Suppressor macrophage treated with lipopolysaccharide for 4 hours (primary cell): Measurements from ENCODE around the gene PTCHD4.

Experiments used
- DNase-seq: peaks from one replicate; pipeline ENCODE4 v3.0.0-alpha.2; 2020

Gene PTCHD4

DNA sequence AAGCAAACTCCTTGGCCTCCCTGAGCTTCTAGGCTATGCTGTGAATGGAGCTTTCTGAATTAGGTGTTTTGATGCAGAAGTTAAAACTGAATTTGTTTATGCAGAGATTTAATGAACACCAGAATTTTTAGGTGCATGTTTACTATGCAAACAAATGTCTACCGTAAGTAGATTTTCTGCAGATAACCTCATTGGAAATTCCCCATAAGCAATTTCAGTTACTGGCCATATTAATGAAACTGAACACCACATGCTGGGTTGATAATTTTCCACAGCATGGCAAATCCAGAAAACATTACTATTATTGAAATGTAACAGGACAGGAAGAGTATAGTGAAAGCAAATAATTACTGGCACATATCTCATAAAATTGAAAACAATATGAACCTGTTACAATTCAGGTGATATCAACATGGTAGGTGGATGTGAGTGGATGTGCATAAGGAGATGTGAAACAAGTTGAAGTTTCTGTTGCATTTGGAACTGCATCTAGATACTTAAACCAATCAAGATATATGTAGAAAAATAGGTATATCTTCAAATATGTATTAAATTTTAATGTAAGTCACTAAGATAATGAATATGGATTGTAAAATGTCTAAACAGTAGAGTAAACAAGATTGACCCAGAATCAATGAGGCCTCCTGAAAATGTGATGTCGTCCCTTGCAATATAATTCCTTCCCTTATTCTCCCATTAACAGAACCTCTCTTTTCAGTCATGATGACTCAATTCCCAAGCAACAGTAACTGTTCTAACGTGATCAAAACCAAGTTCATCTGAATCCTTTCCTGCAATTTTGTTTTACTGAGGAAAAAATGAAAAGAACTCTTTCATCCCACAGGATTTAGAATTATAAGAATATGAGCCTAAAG lies 11.0 kb downstream of the PTCHD4 start:
- no peak for DNase-seq

DNA sequence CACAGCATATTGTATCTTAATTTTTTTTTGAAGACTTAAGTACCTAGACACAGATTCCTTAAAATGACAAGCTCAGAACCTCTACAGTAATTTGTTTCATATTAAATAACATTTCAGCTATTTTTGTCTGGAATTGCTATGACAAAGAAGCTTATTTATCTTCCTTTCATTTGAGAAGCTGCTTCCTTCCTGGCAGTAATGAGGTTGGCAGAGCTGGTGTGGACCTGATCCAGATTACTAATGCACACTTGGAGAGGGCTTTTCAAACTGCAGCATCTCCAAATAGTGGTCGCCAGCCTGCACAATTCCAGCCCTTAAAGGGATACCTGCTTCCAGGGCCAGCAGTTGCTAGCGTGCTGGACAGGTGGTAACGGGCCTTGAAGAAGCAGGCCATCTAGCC lies 12.1 kb downstream of the PTCHD4 start:
- DNase-seq: no peak

DNA sequence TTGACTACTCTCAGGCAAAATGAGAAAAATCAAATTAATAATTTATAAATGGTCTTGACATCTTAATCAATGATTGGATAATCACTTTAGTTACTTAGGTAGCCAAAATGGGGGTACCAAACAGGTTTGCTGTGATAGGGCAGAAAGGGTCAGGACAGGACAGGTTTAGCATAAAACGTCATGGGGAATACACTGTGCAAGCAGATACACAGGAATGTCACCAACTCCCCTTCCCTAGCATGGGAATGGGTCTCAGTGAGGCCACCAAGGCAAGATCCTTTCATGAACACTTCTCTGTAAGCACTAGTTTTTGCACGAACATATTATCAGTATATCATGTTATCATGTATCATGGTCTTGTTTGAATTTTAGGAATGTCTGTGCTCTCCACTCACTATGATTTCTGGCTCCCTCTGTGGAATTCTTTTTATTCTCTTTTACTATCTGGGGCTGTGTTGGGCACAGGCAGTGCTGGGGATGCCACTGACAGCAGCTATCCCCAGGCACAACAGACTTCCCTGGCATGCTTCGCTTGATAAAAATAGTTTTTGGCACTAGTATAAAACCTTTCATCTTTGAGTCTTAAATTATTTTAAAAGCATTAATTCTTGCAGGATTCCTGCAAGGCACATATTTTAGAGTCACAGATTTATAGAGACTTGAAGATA lies 18.3 kb downstream of the PTCHD4 start:
- DNase-seq: no peak

DNA sequence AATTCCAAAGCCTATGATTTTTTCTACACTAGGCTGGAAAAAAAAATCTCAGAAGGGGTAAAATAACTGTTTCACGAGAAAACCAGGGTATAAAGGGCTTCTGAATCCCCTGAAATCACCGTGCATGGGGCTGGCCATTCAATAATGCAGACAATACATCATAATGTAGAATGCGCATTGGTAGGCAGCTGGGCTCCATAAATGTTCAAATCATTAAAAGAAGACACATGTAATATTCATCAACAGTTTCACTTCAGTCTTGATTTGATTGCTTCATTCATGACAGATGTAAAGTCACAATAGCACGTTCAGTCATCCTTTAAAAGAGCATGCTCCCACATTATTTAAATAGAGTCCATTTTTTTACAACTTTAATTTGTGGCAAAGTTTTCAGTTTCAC lies 20.5 kb downstream of the PTCHD4 start:
- no peak for DNase-seq

DNA sequence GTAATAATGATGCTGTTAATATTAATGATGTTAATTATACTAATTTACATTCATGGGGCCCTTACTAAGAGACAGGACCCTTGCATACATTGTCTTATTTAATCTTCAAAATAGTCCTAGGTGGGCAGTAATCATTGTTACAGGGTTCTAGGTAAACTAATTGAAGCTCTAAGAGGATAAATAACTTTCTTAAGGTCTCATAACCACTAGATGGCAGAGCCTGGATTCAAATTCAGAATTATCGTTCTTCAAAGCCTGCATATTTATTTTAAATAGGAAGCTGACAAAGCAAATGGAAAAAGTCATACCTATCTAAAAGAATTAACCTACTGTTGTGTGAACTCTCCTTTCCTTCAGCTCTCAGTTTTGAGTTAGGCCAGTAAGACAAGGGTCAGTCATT lies 23.5 kb downstream of the PTCHD4 start:
- DNase-seq: peak; percentile 11

DNA sequence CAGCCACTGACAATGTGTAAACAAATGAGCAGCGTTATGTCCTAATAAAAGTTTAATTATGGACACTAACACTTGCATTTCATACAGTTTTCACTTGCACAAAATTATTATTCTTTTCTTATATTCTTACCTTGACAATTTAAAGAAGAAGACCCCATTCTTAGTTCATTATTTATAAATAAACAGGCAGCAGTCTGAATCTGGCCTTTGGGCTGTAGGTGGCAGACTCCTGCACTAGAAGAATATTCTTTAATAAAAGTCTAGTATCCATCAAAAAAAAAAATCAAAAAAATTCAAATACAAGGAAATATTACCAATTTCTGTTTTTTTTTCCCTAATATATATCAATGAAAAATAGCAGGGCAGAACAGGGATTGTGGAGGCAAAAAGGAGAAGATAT lies 24.8 kb downstream of the PTCHD4 start:
- DNase-seq: no peak

DNA sequence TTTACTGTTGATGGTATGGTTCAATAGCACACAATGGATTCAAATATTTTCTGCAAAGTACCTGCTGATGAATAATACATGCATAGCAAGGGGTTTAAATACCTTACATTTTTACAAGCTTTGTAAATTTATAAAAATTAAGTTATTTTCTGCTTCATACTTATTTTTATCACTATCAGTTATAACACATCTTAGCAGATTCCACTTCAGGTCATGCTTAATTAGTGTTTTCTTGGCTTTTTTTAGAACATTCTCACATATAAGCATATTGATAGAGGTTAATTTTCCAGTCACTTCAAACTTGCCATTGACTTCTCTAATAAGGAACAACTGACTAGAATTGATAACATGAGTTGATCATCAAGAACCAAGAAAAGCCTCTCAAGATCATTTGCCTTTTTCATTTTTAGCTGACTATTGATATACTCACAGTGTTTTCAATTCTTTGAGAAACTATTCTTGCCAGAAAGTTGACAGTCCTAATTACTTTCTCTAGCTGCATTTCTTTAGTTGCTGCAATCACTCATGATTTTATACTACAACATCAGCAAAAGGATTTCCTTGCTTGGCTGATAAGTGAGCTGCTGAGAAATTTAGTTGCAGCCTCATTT lies 25.8 kb downstream of the PTCHD4 start:
- DNase-seq: no peak

DNA sequence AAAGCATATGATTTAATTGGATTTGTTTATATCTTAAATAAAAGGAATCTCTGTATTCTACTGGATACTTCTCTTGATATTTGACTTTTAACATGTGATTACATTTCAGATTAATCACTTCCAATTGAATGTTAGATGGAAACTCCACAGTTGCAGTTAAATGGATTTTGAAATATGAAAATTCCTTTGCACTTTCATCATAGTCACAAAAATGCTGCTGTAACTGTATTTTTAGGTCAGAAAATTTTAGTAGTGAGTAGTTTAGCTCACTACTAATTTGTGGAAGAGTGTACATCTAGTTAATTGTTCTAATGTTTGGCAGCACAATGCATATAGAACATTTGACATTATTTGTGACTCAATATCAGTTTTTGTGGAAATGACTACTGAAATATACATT lies 26.8 kb downstream of the PTCHD4 start:
- no peak for DNase-seq

DNA sequence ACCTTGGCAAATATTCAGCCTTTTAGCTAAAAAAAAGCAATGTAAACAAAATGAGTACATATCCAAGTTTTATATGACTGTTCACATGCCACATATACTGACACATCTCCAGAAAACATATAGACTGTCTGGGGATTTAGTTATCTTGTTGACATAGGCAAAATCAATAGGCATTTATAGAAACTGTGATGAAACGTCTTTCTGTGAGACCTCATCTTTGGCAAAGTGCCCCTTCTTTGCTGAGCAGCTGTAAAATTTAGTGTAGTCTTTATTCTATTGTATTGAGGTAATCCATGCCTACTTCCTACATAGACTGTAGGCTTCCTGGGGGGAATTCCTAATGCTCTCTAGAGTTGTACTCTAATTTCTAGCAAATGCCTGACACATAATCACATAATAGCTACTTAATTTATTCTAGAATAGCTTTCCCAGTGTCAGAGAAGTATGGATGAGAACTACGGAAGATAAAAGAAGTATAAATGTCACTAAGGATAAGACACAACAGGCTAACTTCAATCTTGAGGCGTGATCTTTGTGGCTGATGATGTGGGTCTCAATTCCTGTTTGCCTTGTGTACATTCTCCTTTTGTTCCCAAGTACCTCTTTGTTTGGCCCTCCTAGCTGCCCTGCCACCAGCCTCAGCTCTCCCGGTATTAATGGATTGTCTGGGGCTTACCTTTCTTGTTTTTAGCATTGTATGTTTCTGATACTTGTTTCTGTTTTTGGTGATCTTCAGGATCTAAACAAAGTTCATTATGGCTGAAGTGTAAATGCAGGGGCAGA lies 30.6 kb downstream of the PTCHD4 start:
- no peak for DNase-seq

DNA sequence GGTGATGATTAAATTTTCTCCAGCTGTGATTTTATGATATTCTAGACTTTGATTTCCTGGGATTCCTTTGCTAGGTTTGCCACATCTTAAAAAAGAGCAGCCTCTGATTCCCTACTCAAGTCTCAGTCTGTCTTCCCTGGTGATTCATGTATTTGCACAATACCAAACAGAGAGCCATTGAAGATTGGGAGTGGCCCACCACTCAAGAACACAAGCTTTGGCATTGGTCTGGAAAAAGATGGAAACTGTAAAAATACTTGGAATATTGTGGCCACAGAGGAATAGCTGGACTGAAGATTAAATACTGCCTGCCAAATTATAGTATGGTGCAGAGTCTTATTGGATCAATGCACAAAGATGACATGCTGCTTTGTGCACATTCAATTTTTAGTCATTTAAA lies 32.9 kb downstream of the PTCHD4 start:
- no peak for DNase-seq

DNA sequence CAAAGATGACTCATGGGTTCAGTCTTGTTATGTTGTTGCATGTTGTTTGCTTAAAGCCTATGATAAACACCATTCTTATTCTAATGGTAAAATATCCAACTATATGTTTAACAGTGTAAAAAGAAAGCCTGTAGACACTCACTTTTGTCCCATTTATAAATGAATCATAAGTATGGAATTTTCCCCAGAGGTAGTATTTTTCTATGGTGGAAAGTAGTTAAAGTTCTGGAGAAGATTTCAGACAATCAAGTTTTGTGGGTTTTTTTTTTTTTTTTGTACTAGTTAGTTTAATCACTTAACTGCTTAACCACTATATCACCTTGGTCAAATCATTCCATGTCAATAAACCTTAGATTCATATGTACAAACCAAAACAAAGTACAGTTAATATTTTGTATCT lies 35.8 kb downstream of the PTCHD4 start:
- no peak for DNase-seq

DNA sequence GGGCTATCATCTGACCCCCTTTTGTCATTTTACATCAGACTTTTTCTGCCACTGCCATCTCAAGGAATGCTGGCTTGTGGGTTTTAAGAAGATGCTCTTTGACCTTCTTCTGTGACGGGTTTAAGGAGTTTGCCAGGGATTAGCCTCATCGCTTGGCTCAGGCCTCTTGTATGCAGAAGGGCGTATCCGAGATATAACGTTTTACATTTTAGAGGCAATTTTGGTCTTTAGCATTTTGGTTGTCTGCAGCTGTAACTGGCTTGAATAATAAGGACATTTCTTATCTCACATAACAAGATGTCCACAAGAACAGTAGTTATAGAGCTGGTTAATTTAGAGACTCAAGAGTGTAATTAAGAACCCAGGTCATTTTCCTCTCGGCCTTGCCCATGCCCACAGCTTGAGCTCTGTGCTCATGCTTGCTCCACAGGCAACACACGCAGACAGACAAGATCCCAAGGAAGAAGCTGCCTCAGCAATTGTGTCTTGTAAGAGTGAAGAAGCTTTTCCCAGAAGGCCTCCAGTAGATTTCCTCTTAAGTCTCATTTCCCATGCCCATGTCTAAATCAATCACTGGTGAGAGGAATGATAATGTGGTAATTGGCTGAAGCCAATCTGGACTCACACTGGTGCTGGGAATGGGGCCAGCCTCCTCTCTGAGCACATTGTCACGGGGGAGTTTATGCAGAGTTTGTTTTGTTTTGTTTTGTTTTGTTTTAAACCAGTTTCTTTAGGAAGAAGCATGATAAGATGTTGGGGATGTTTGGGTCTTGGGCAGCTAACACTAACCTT lies 36.8 kb downstream of the PTCHD4 start:
- no peak for DNase-seq

DNA sequence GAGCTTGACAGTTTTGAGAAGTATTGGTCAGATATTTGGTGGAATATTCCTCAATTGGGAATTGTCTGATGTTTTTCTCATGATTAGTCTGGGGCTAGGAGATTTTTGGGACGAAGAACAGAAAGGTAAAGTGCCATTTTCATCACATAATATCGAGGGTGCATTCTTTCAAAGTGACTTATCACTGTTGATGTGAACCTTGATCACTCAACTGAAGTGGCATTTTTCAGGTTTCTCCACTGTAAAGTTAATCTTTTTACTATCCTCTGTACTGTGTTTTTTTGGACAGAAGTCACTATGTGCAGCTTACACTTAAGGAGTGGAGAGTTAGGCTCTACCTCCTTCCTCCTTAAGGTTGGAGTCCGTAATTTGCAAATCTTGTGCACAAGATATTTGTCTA lies 39.2 kb downstream of the PTCHD4 start:
- DNase-seq: no peak

DNA sequence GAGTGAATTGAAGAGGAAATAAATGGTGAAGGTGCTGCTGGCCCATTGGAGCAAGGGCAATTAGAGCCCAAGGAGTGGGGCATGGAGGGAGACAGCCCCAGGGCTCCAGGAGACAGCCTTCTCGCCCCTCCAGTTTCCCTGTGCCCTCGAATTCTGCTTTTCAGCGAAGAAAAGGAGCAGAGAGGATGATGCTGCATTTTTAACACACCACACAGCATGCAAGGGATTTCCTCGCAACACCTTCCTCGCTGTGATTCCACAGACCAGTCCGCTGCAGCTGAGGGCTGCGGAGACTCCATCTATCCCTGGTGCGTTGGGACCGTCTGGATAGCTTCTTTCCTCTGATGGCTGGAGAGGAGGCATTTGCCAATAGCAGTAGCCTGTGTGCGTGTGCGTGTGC lies 41.7 kb downstream of the PTCHD4 start:
- no peak for DNase-seq

DNA sequence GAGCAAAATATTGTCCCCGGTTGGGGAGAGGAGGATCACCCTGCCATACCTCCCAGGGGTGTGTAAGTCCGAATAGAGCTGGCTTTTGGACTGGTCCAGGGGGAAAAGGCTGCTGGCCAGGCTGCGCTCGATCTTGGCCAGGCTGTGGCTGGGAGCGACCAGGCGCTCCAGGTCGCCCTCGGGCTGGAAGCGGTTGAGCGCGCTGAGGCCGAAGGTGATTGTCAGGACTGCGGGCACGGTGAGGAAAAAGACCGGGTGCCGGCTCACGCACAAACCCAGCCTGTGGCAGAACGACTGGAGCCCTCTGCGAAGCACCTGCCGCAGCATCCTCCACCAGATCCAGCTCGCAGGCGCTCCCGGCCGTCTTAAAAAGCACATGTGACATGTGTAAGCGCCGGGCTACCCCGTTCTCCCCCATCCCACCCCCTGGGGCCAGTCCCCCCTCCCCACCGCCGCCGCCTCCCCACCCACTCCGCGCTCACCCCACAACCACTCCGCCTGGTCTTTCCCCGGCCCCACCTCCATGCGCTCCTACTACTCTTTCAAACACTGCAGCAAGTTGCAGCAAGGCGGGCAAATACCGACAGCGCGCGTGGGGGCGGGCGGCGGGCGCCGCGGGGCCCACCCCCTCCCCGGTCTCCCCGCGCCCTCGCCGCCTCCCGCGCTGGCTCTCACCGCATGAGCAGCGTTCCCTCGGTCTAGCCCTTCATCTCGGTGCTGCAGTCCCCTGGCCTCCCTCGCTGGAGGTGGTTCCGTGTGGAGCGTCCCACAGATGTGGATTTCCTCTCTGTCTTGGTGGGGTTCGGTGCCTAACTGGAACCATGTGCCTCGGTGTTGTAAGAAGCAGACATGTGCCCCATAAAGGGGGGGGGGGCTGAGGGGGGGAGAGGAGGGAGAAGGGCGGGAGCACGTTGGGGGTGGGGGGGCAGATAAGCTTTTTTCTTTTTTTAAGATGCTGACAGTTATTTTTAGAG lies 42.4 kb downstream of the PTCHD4 start:
- no peak for DNase-seq

DNA sequence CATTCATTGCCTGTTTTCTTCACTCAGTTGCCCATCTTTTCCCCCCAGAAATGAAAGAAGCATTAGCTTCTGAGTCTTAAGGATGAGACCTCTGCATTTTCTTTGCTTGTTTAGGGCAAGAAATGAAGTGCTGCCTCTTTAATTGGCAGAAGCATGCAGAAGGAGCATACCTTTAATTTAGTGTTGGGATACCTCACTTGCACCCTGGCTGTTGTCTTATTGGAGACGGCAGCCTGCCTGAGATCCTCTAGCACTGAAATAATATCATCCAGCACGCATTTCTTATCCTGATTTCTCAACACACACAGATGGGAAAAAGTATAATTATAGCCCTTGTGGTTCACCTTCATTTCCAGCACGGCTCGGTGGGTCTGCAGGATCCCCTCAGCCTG lies 43.1 kb downstream of the PTCHD4 start:
- DNase-seq: no peak

DNA sequence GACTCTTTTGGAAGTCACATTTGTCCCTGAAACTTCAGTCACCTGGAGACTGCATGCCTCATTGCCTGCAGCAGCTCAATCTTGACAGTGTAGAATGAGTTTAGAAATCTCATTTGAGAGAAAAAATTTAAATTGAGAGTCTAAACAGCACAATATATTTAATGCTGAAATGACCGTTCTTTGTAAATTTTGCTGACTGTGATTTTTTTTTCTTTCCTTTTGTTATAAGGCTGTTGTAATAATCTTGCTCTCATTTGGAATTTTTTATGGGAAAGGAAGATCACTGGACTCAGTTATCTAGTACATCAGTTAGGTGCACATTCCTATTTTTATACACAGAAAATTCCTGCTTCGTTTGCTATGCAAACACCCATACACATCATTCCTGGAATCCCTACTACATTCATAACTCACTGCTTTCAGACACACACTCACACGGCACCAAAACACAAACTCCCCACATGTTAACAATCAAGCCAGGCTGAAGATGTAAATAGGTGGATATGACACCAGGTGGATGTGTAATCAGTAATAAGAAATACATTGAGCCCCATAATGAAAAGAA lies 43.8 kb downstream of the PTCHD4 start:
- no peak for DNase-seq

DNA sequence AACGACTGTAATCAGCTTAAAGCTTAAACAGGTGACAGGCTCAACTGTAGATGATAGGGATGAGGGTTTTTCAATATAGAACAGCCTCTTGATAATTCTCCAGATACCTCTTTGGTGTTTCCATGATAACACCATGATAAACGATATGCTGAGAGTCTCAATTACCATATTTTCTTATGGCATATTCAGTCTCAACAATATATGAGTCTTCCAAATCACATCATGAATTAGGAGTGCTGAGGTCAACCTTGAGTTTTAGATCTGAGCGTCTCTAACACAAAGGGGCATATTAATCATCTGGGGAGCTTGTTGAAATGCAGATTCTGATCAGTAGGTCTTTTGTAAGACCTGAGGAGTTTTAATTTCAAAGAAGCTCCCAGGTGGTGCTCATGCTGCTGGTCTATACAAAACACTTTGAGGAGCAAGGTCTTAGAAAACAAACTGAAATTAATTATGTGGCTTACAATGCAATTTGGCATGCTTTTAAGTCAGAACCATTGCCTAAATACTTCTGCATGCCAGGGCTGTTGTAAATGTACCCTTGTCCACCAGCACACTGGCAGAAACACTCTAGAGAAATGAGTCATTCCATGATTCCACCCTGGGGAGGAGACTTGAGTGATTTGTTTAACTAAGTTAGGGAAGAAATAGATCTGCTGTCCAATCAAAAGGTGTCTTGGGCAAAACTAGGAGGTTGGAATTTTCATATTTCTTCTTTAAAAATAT lies 49.6 kb downstream of the PTCHD4 start:
- DNase-seq: no peak
